Adrenal gland (tissue), 5 donors: ENCODE data around the gene EIF2S3B.

ENCODE experiments used
- POLR2A ChIP-seq, 2 donors: fragments of 450-650 bp; IDR thresholded peaks; one replicate each; pipeline ENCODE4 v1.6.1; 2017; ENCODE audit warnings: antibody characterized with exemption in 2 of 2, mild to moderate bottlenecking in 2 of 2, moderate library complexity in 1 of 2
- TF ChIP-seq, protein P1 (sequence below), 6 experiments: fragments of 450-650 bp in 4 of 6; fragments of 200-600 bp in 2 of 6; sonication (generic) in 1 of 6; IDR thresholded peaks; 1 replicate in 5 of 6; 2 replicates in 1 of 6; pipeline versions ENCODE4 v1.5.1 to v1.8.0; 2016 to 2021; ENCODE audit warnings: antibody characterized with exemption in 6 of 6, mild to moderate bottlenecking in 2 of 6, moderate library complexity in 1 of 6
- donor health status: DM: no; HTN: no; CAD: no.

DNA sequence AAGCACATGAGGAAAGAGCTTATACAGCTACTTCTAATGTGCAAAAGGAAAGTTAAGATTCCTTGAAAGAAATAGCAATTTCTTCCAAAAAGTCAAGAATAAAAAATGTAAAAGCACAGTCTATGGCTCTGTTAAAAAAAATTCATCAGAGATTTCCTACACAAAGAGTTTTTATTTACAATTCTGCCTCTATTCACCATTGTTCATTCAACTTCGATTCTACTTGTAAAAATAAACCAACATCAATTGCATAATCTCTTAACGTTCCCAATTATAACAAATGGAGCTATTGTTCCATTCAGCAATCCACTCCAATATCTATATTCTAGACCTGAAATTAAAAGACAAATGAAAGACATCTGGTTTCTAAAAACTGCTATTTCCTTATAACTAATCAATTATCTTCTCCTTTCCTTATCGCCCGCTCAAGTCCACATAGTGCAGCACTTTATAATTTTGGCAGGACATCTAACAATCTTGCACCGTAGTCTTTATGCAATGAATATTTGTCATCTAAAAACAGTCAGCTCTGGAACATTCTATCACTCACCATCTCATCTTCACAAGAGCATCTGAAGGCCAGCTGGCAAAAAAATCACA is 6.2 kb downstream of the EIF2S3B start:
- no peak for TF ChIP-seq POLR2A (IDR thresholded peaks at IDR 0.05)
- TF ChIP-seq, protein P1, sequence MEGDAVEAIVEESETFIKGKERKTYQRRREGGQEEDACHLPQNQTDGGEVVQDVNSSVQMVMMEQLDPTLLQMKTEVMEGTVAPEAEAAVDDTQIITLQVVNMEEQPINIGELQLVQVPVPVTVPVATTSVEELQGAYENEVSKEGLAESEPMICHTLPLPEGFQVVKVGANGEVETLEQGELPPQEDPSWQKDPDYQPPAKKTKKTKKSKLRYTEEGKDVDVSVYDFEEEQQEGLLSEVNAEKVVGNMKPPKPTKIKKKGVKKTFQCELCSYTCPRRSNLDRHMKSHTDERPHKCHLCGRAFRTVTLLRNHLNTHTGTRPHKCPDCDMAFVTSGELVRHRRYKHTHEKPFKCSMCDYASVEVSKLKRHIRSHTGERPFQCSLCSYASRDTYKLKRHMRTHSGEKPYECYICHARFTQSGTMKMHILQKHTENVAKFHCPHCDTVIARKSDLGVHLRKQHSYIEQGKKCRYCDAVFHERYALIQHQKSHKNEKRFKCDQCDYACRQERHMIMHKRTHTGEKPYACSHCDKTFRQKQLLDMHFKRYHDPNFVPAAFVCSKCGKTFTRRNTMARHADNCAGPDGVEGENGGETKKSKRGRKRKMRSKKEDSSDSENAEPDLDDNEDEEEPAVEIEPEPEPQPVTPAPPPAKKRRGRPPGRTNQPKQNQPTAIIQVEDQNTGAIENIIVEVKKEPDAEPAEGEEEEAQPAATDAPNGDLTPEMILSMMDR (IDR thresholded peaks at IDR 0.05), result no peak
